Activated naive CD8-positive, alpha-beta T cell treated with anti-CD3 and anti-CD28 coated beads, Interleukin-2, amount 10 ng/mL, durations not matched to agents 7 days and 5 days (primary cell): ENCODE data around the gene PXK. TPM values are rescaled to one million over a fixed set of nuclear protein-coding genes. Genes with fewer than 3 reads are reported as not detected.

Experiments
- ATAC-seq: fragments of 150-1000 bp; cut with Tn5 transposase; one replicate; pipeline ENCODE4 v1.10.0; 2021; ENCODE audit warnings: low read depth, moderate library complexity
- POLR2A ChIA-PET: fragments of 350-600 bp; sonication (Branson Sonifier 250); formaldehyde crosslinking; loops from one replicate; lab custom pipeline; 2021; ENCODE audit warnings: antibody characterized with exemption; lab: Charles Lee
- DNase-seq: peaks from one replicate; pipeline ENCODE4 v3.0.0; 2021
- H3K27ac Mint-ChIP-seq: one replicate; pipeline ENCODE4 v1.8.0; 2022; ENCODE audit warnings: mild to moderate bottlenecking, mixed read lengths
- H3K27me3 Mint-ChIP-seq: one replicate; pipeline ENCODE4 v1.8.0; 2022; ENCODE audit warnings: mild to moderate bottlenecking, moderate library complexity, mixed read lengths
- H3K36me3 Mint-ChIP-seq: one replicate; pipeline ENCODE4 v1.8.0; 2021; ENCODE audit warnings: mild to moderate bottlenecking, mixed read lengths
- H3K4me1 Mint-ChIP-seq: one replicate; pipeline ENCODE4 v1.8.0; 2021; ENCODE audit warnings: mixed read lengths
- H3K4me3 Mint-ChIP-seq: one replicate; pipeline ENCODE4 v1.8.0; 2022; ENCODE audit warnings: mild to moderate bottlenecking, moderate library complexity, mixed read lengths
- H3K9me3 Mint-ChIP-seq: one replicate; pipeline ENCODE4 v1.8.0; 2021; ENCODE audit warnings: mixed read lengths
- total RNA-seq, 2 experiments: library from RNA; stranded (reverse); gene quantifications; one replicate each; pipeline ENCODE4 v1.2.3, GENCODE V29; 2021

Gene PXK
- total RNA-seq, 2 experiments from 2014 or later: 38.6 to 41.5 TPM

GRCh38 chr3:58358092-58358491, 25.4 kb downstream of the PXK start:
- Mint-ChIP-seq H3K9me3 (no peaks in the 10 kb centered on the region), H3K27me3 (no peaks in the 10 kb centered on the region), H3K36me3 (peaks cover 4% of the 10 kb centered on the region), H3K27ac (no peak overlapping the region), H3K4me1 (peaks cover 38% of the 10 kb centered on the region), H3K4me3 (no peak overlapping the region)
- ATAC-seq: no peak
- no peak for DNase-seq
- POLR2A ChIA-PET: no interaction called here

GRCh38 chr3:58358808-58359207, 26.1 kb downstream of the PXK start:
- POLR2A ChIA-PET: no interaction called here
- Mint-ChIP-seq H3K4me3 (no peak overlapping the region), H3K27ac (no peak overlapping the region), H3K9me3 (no peaks in the 10 kb centered on the region), H3K36me3 (peaks cover 7% of the 10 kb centered on the region), H3K4me1 (peaks cover 35% of the 10 kb centered on the region), H3K27me3 (no peaks in the 10 kb centered on the region)
- DNase-seq (no peak), ATAC-seq (no peak)

DNA sequence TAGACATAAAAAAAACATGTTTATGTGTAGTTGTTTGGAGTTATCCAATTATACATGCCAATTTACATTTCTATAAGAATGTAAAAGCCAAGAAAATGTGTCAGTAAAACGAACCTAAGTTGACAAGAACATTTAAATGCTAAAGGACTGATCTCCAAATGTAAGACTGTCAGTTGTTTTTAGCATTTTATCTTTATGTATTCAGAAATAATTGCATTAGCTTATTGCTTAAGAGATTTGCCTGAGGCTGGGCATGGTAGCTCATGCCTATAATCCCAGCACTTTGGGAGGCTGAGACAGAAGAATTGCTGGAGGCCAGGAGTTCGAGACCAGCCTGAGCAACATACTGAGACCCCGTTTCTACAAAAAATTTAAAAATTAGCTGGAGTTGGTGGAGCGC, 26.9 kb downstream of the PXK start:
- Mint-ChIP-seq H3K27me3 (no peaks in the 10 kb centered on the region), H3K36me3 (peaks cover 7% of the 10 kb centered on the region), H3K4me3 (no peak overlapping the region), H3K4me1 (peaks cover 33% of the 10 kb centered on the region), H3K27ac (no peak overlapping the region), H3K9me3 (no peaks in the 10 kb centered on the region)
- POLR2A ChIA-PET: no interaction called here
- no peak for ATAC-seq
- no peak for DNase-seq

GRCh38 chr3:58361866-58362265, 29.2 kb downstream of the PXK start:
- Mint-ChIP-seq H3K4me1 (peaks cover 43% of the 10 kb centered on the region), H3K4me3 (no peak overlapping the region), H3K27me3 (no peaks in the 10 kb centered on the region), H3K27ac (no peak overlapping the region), H3K9me3 (no peaks in the 10 kb centered on the region), H3K36me3 (peaks cover 21% of the 10 kb centered on the region)
- DNase-seq (no peak), ATAC-seq (no peak)
- POLR2A ChIA-PET: no interaction called here

DNA sequence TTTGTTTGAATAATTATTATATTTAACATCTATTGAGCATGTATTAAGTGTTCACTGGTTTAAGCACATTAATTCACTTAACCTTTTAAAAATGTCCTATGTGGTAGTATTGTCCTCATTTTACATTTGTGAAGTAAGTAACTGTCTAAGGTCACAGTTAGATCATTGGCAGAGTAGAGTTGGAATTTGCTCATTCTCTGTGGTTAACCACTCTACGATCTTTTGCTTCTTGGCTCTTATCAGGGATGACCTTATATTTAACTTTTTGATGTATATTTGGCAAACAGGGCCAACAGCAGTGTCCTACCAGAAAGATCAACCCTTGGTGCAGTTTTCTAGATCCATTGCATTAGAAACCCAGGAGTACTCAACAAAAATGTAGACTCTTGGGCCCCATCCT, 34.0 kb downstream of the PXK start:
- POLR2A ChIA-PET: no interaction called here
- peaks cover 26% of the 10 kb centered on the region for H3K36me3 Mint-ChIP-seq
- H3K9me3 Mint-ChIP-seq: no peaks in the 10 kb centered on the region
- peaks cover 32% of the 10 kb centered on the region for H3K4me1 Mint-ChIP-seq
- no peak for DNase-seq
- ATAC-seq: no peak
- no peak overlapping the region for H3K27ac Mint-ChIP-seq
- no peaks in the 10 kb centered on the region for H3K27me3 Mint-ChIP-seq
- no peak overlapping the region for H3K4me3 Mint-ChIP-seq

DNA sequence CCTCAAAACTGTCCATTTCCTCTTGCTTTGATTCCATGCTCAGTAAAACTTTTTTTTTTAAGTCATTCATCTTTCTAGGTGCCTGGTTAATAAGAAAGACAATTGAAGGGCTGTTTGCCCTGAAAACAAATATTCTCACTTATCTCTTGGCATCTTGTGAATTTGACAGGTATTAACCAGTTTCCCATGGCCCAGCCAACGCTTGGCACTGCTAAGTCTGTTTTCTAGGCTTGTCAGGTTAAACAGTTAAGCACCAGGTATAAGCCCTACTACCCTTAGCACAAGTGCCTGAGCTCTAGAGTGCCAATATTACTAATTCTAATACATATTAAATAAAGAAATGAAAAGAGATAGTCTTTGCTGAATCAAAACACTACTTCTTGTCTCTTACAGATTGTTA, 36.3 kb downstream of the PXK start:
- no peaks in the 10 kb centered on the region for H3K9me3 Mint-ChIP-seq
- no peaks in the 10 kb centered on the region for H3K27me3 Mint-ChIP-seq
- no peak overlapping the region for H3K4me3 Mint-ChIP-seq
- no peak for ATAC-seq
- peaks cover 27% of the 10 kb centered on the region for H3K4me1 Mint-ChIP-seq
- H3K36me3 Mint-ChIP-seq: peaks cover 25% of the 10 kb centered on the region
- H3K27ac Mint-ChIP-seq: no peak overlapping the region
- POLR2A ChIA-PET: no interaction called here
- DNase-seq: no peak

DNA sequence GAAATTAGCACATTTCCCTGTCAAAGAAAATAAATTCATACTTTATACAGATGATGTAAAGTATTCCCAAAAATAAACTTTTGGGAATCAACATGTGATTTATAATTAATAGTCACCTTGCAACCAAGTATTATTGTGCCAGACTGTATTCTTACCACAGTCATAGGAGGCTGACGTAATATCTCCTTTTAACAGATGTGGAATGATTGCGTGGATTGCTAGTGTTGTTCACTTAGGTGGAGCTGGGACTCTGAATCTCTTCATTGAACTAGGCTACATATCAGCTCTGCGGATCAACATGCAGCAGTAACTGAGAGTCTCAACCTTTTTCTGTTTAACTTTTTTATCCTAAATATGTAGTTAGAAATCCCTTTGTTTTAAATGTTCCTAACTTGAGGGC, 37.2 kb downstream of the PXK start:
- peaks cover 20% of the 10 kb centered on the region for H3K4me1 Mint-ChIP-seq
- no peak for ATAC-seq
- POLR2A ChIA-PET: no interaction called here

DNA sequence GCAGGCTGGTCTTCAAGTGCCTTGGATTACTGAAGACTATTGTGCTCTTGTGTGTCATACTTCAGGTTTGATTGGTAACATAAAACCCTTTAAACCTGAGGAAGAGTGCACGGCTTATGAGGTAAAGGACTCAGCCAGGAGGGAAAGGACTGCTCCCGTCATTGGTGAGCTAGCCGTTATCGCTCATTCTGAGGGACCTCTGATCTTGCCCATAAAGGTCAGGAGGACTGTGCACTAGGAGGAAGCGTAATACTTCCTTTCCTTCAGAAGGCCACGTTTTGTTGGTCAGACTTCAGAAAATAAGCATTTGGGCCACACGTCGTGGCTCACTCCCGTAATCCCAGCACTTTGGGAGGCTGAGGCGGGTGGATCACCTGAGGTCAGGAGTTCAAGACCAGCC, 37.7 kb downstream of the PXK start:
- Mint-ChIP-seq H3K4me1 (peaks cover 15% of the 10 kb centered on the region), H3K4me3 (no peak overlapping the region), H3K36me3 (peaks cover 19% of the 10 kb centered on the region), H3K9me3 (no peaks in the 10 kb centered on the region), H3K27ac (no peak overlapping the region), H3K27me3 (no peaks in the 10 kb centered on the region)
- DNase-seq (no peak), ATAC-seq (no peak)
- POLR2A ChIA-PET: no interaction called here

More for the DNA sequence above, 37.2 kb downstream of the PXK start:
- H3K27ac Mint-ChIP-seq: no peak overlapping the region
- no peaks in the 10 kb centered on the region for H3K9me3 Mint-ChIP-seq
- H3K27me3 Mint-ChIP-seq: no peaks in the 10 kb centered on the region
- no peak for DNase-seq
- H3K4me3 Mint-ChIP-seq: no peak overlapping the region
- H3K36me3 Mint-ChIP-seq: peaks cover 23% of the 10 kb centered on the region

- Mint-ChIP-seq H3K4me1 (peaks cover 4% of the 10 kb centered on the region), H3K36me3 (peaks cover 12% of the 10 kb centered on the region), H3K9me3 (no peaks in the 10 kb centered on the region), H3K27me3 (no peaks in the 10 kb centered on the region), H3K4me3 (no peak overlapping the region), H3K27ac (no peak overlapping the region)
- DNase-seq (no peak), ATAC-seq (no peak)
- POLR2A ChIA-PET: no interaction called here
These were observed 39.1 kb downstream of the PXK start for GRCh38 chr3:58371754-58372153.

DNA sequence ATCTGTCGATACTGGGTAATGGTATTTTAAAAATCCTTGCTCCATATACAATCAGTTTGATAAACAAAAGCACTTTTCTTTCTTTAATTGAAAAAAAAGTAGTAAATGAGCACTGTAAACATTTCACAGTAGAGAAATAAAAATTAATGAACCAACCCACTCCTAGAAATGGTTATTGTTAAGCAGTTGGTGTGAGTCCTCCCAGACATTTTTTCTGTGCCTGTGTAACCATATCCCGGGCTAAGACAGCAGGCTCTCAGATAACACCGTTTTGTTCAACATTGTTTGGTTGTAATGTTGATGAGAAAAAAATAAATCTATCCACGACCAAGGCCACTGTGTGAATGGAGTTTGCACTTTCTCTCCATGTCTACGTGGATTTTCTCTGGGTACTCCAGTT, 42.6 kb downstream of the PXK start:
- H3K27ac Mint-ChIP-seq: no peak overlapping the region
- no peaks in the 10 kb centered on the region for H3K9me3 Mint-ChIP-seq

DNA sequence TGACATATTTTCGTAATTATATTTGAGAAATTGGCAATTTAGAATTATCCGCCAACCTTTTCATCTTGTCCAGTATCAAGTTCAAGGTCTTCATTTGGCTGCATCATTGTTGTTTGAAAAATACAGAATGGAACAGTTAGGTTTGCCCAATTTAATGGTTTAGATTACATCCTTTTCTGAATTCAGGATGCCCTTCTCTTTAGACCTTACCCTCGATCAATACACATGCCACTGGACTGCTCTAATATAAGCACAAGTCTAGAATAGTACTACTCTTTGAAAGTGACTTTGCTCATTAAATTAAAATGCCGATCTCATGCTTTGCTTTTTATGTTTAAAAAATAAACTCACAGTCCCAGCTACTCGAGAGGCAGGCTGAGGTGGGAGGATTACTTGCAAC, 44.5 kb downstream of the PXK start:
- ATAC-seq (no peak), DNase-seq (no peak)
- POLR2A ChIA-PET: no interaction called here
- Mint-ChIP-seq H3K9me3 (no peaks in the 10 kb centered on the region), H3K27me3 (no peaks in the 10 kb centered on the region), H3K4me1 (peaks cover 1% of the 10 kb centered on the region), H3K36me3 (peaks cover 5% of the 10 kb centered on the region), H3K27ac (no peak overlapping the region), H3K4me3 (no peak overlapping the region)

More for the DNA sequence above, 42.6 kb downstream of the PXK start:
- H3K36me3 Mint-ChIP-seq: peaks cover 5% of the 10 kb centered on the region
- DNase-seq: no peak
- no peak overlapping the region for H3K4me3 Mint-ChIP-seq
- peaks cover 1% of the 10 kb centered on the region for H3K4me1 Mint-ChIP-seq
- H3K27me3 Mint-ChIP-seq: no peaks in the 10 kb centered on the region
- ATAC-seq: no peak
- POLR2A ChIA-PET: no interaction called here

- Mint-ChIP-seq H3K27me3 (no peaks in the 10 kb centered on the region), H3K9me3 (no peaks in the 10 kb centered on the region), H3K4me3 (no peak overlapping the region), H3K4me1 (peaks cover 1% of the 10 kb centered on the region), H3K27ac (no peak overlapping the region), H3K36me3 (peaks cover 8% of the 10 kb centered on the region)
- DNase-seq: no peak
- POLR2A ChIA-PET: no interaction called here
- no peak for ATAC-seq
These were observed 45.1 kb downstream of the PXK start for GRCh38 chr3:58377750-58378149.

- H3K27me3 Mint-ChIP-seq: no peaks in the 10 kb centered on the region
- POLR2A ChIA-PET: interaction anchor here (0.9 kb wide), 1 partner anchor 35 kb away, joined by 3 read pairs; no protein-coding TSS in a partner anchor
- H3K36me3 Mint-ChIP-seq: peaks cover 6% of the 10 kb centered on the region
- no peak for DNase-seq
- no peak overlapping the region for H3K4me3 Mint-ChIP-seq
- no peak for ATAC-seq
- no peak overlapping the region for H3K27ac Mint-ChIP-seq
- no peaks in the 10 kb centered on the region for H3K9me3 Mint-ChIP-seq
- H3K4me1 Mint-ChIP-seq: no peaks in the 10 kb centered on the region
These were observed 46.8 kb downstream of the PXK start for GRCh38 chr3:58379351-58380073.

GRCh38 chr3:58383476-58383875, 50.8 kb downstream of the PXK start:
- Mint-ChIP-seq H3K4me3 (no peak overlapping the region), H3K27me3 (no peaks in the 10 kb centered on the region), H3K27ac (no peak overlapping the region), H3K4me1 (peaks cover 16% of the 10 kb centered on the region), H3K36me3 (peaks cover 11% of the 10 kb centered on the region), H3K9me3 (no peaks in the 10 kb centered on the region)
- ATAC-seq (no peak), DNase-seq (no peak)
- POLR2A ChIA-PET: no interaction called here
